Measurements from ENCODE around the gene CPLANE1.
"Not testable (repeated sequence)": the region's sequence is repeated elsewhere in the genome, so short reads cannot be mapped to it uniquely, and the experiment has no call there.

CPLANE1 gene

DNA sequence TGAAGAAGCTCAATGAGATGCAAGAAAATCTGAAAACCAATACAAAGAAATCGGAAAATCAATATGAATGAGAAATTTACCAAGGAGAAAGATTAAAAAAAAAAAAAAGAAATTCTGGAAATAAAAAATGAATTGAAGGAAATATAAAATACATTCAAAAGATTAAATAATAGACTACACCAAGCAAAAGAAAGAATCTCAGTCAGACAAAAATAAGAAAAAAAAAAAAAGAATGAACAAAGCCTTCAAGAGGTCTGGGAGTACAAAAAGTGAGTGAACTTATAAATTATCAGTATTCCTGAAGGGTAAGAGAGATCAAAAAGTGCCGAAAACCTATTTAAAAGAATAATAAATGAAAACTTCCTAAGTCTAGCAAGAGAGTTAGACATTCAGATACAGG, 14.9 kb downstream of the CPLANE1 start:
- H3K27me3 Mint-ChIP-seq = no peaks in the 10 kb centered on the region
- peaks cover 15% of the 10 kb centered on the region for H3K36me3 Mint-ChIP-seq (ENCODE audit: insufficient read depth)
- no peak for ATAC-seq (replicated peaks; ENCODE audit: extremely low read depth, poor library complexity, severe bottlenecking)

GRCh38 chr5:37226377-37226776, 22.8 kb downstream of the CPLANE1 start:
- no peaks in the 10 kb centered on the region for H3K9me3 Mint-ChIP-seq

More for the DNA sequence above, 14.9 kb downstream of the CPLANE1 start:
- DNase-seq (ENCODE audit: low spot score in 2 of 2) = no peak
- no peak overlapping the region for H3K27ac Mint-ChIP-seq (ENCODE audit: low read depth)
- H3K4me1 Mint-ChIP-seq = no peaks in the 10 kb centered on the region
- peaks cover 9% of the 10 kb centered on the region for H3K9me3 Mint-ChIP-seq
- H3K4me3 Mint-ChIP-seq = no peak overlapping the region

GRCh38 chr5:37222181-37222580, 27.0 kb downstream of the CPLANE1 start:
- no peaks in the 10 kb centered on the region for H3K4me1 Mint-ChIP-seq
- H3K27ac Mint-ChIP-seq (ENCODE audit: low read depth) = no peak overlapping the region
- H3K36me3 Mint-ChIP-seq (ENCODE audit: insufficient read depth) = peaks cover 17% of the 10 kb centered on the region
- no peak overlapping the region for H3K4me3 Mint-ChIP-seq
- H3K9me3 Mint-ChIP-seq = no peaks in the 10 kb centered on the region
- DNase-seq (ENCODE audit: low spot score in 2 of 2) (no peak), ATAC-seq (replicated peaks; ENCODE audit: extremely low read depth, poor library complexity, severe bottlenecking) (no peak)
- H3K27me3 Mint-ChIP-seq = no peaks in the 10 kb centered on the region

More at GRCh38 chr5:37226377-37226776, 22.8 kb downstream of the CPLANE1 start:
- Mint-ChIP-seq H3K27ac (ENCODE audit: low read depth) (no peak overlapping the region), H3K36me3 (ENCODE audit: insufficient read depth) (peaks cover 21% of the 10 kb centered on the region), H3K4me1 (no peaks in the 10 kb centered on the region), H3K4me3 (no peak overlapping the region), H3K27me3 (no peaks in the 10 kb centered on the region)
- ATAC-seq (replicated peaks; ENCODE audit: extremely low read depth, poor library complexity, severe bottlenecking) = no peak
- DNase-seq (ENCODE audit: low spot score in 2 of 2) = no peak

DNA sequence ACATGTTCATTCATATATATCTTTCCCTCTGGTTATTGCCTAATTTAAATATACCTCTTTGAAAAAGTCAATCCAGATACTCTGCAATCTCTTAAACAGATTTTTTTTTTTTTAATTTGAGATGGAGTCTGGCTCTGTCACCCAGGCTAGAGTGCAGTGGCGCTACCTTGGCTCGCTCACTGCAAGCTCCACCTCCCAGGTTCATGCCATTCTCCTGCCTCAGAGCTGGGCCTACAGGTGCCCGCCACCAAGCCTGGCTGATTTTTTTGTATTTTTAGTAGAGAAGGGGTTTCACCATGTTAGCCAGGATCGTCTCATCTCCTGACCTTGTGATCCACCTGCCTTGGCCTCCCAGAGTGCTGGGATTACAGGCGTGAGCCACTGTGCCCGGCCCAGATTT, 28.8 kb downstream of the CPLANE1 start:
- not testable (repeated sequence) for H3K4me1 Mint-ChIP-seq; H3K27ac Mint-ChIP-seq (ENCODE audit: low read depth); H3K9me3 Mint-ChIP-seq; H3K27me3 Mint-ChIP-seq; DNase-seq (ENCODE audit: low spot score in 2 of 2); ATAC-seq (replicated peaks; ENCODE audit: extremely low read depth, poor library complexity, severe bottlenecking); H3K4me3 Mint-ChIP-seq
- peaks cover 12% of the 10 kb centered on the region for H3K36me3 Mint-ChIP-seq (ENCODE audit: insufficient read depth)

DNA sequence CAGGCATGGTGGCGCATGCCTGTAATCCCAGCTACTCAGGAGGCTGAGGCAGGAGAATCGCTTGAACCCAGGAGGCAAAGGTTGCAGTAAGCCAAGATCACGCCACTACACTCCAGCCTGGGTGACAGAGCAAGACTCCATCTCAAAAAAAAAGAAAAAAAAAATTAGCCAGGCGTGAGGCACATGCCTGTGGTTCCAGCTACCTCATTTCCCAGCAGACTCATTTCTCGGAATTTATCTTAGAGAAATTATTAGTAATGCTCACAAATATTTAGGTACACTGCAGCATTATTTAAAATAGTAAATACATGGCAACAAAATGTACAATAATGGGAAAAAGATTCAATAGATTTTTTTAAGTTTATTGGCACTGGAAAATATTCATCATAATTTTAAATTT, 29.8 kb downstream of the CPLANE1 start:
- not testable (repeated sequence) for H3K27me3 Mint-ChIP-seq; H3K27ac Mint-ChIP-seq (ENCODE audit: low read depth); ATAC-seq (replicated peaks; ENCODE audit: extremely low read depth, poor library complexity, severe bottlenecking); H3K4me3 Mint-ChIP-seq; H3K4me1 Mint-ChIP-seq; DNase-seq (ENCODE audit: low spot score in 2 of 2); H3K9me3 Mint-ChIP-seq
- peaks cover 10% of the 10 kb centered on the region for H3K36me3 Mint-ChIP-seq (ENCODE audit: insufficient read depth)

DNA sequence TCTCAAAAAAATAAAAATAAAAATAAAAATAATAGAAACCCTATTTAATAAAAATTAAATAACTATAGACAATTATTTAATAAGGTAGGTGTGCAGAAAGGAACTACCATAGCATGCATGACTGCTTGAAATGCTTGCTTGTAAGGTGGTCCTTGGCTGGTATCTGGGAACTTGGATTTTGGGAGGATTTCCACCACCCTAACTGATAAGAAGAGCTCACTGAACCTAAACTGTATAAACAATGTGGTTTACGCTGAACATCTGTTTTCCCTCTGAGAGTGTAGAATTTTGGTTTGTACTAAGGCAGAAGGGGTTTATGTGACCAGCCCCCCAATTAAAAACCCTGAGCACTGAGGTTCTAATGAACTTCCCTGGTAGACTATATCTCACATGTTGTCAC, 31.2 kb downstream of the CPLANE1 start:
- Mint-ChIP-seq H3K36me3 (ENCODE audit: insufficient read depth) (peaks cover 9% of the 10 kb centered on the region), H3K4me1 (peaks cover 8% of the 10 kb centered on the region), H3K27me3 (no peaks in the 10 kb centered on the region), H3K9me3 (no peaks in the 10 kb centered on the region), H3K4me3 (no peak overlapping the region), H3K27ac (ENCODE audit: low read depth) (no peak overlapping the region)
- DNase-seq (ENCODE audit: low spot score in 2 of 2) = no peak
- no peak for ATAC-seq (replicated peaks; ENCODE audit: extremely low read depth, poor library complexity, severe bottlenecking)

GRCh38 chr5:37214550-37214949, 34.6 kb downstream of the CPLANE1 start:
- no peak overlapping the region for H3K27ac Mint-ChIP-seq (ENCODE audit: low read depth)
- peak overlapping the region; percentile 21 for H3K4me3 Mint-ChIP-seq
- H3K36me3 Mint-ChIP-seq (ENCODE audit: insufficient read depth) = peaks cover 10% of the 10 kb centered on the region
- peaks cover 8% of the 10 kb centered on the region for H3K4me1 Mint-ChIP-seq
- no peaks in the 10 kb centered on the region for H3K9me3 Mint-ChIP-seq
- ATAC-seq (replicated peaks; ENCODE audit: extremely low read depth, poor library complexity, severe bottlenecking) (peak; percentile 43), DNase-seq (ENCODE audit: low spot score in 2 of 2) (no peak)
- no peaks in the 10 kb centered on the region for H3K27me3 Mint-ChIP-seq

DNA sequence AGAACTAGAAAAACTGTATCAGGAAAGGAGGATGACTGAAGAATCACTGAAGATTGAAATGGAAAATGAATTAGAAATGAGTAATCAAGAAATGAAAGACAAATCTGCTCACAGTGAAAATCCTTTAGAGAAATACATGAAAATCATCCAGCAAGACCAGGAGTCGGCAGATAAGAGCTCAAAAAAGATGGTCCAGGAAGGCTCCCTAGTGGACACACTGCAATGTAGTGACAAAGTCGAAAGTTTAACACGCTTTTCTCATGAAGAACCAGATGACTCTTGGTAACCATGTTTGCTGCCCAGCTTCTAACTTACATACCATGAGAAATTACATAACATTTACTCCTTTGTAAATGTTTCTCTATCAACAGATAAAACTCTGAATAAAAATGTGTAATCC, 37.1 kb downstream of the CPLANE1 start:
- H3K4me3 Mint-ChIP-seq = no peak overlapping the region
- H3K27ac Mint-ChIP-seq (ENCODE audit: low read depth) = no peak overlapping the region
- DNase-seq (ENCODE audit: low spot score in 2 of 2) = no peak
- no peaks in the 10 kb centered on the region for H3K9me3 Mint-ChIP-seq
- H3K4me1 Mint-ChIP-seq = peaks cover 8% of the 10 kb centered on the region
- no peaks in the 10 kb centered on the region for H3K27me3 Mint-ChIP-seq
- ATAC-seq (replicated peaks; ENCODE audit: extremely low read depth, poor library complexity, severe bottlenecking) = no peak
- peaks cover 6% of the 10 kb centered on the region for H3K36me3 Mint-ChIP-seq (ENCODE audit: insufficient read depth)

GRCh38 chr5:37211661-37212060, 37.5 kb downstream of the CPLANE1 start:
- Mint-ChIP-seq H3K4me1 (peaks cover 8% of the 10 kb centered on the region), H3K4me3 (no peak overlapping the region), H3K36me3 (ENCODE audit: insufficient read depth) (peaks cover 6% of the 10 kb centered on the region), H3K27me3 (no peaks in the 10 kb centered on the region), H3K27ac (ENCODE audit: low read depth) (no peak overlapping the region), H3K9me3 (no peaks in the 10 kb centered on the region)
- DNase-seq (ENCODE audit: low spot score in 2 of 2) (no peak), ATAC-seq (replicated peaks; ENCODE audit: extremely low read depth, poor library complexity, severe bottlenecking) (no peak)

DNA sequence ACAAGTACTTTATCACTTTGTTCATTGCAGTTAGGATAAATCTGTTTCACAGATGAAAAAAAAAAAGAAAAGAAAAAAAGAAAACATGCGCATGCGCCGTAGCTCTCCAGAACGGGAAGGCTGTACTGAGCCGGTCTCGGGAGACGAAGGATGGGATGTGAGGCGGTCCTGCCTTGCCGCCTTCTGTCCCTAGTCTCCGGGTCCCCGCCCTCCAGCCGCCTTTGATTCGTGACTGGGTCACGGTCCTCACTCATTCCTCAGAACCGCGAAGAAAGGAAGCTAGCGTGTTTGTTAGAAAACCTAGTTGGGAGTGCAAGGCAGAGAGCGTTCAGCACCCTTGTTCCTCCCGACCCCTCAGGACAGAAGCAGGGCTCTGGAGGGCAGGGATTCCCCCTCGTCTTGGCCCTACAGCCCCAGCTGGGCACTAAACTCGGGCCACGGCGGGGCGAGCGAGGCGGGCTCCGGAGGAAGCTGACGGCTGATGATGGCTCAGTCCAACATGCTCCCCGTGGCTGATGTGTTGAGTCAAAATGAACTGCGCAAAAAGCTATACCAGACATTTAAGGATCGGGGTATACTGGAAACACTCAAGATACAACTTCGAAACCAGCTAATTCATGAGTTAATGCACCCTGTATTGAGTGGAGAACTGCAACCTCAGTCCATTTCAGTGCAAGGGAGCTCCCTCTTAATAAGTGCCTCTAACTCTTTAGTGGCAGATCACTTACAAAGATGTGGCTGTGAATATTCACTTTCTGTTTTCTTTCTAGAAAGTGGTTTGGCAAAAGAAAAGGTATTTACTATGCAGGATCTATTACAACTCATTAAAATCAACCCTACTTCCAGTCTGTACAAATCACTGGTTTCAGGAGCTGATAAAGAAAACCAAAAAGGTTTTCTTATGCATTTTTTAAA, 40.0 kb downstream of the CPLANE1 start:
- ATAC-seq (replicated peaks; ENCODE audit: extremely low read depth, poor library complexity, severe bottlenecking) (peak; percentile 43), DNase-seq (ENCODE audit: low spot score in 2 of 2) (no peak)
- Mint-ChIP-seq H3K4me1 (peaks cover 1% of the 10 kb centered on the region), H3K27me3 (no peaks in the 10 kb centered on the region), H3K36me3 (ENCODE audit: insufficient read depth) (peaks cover 8% of the 10 kb centered on the region), H3K27ac (ENCODE audit: low read depth) (peak overlapping the region; percentile 35), H3K4me3 (peak overlapping the region; percentile 68), H3K9me3 (no peaks in the 10 kb centered on the region)

- H3K9me3 Mint-ChIP-seq = no peaks in the 10 kb centered on the region
- no peak overlapping the region for H3K27ac Mint-ChIP-seq (ENCODE audit: low read depth)
- no peak for DNase-seq (ENCODE audit: low spot score in 2 of 2)
- H3K4me1 Mint-ChIP-seq = no peaks in the 10 kb centered on the region
- peaks cover 10% of the 10 kb centered on the region for H3K36me3 Mint-ChIP-seq (ENCODE audit: insufficient read depth)
- no peaks in the 10 kb centered on the region for H3K27me3 Mint-ChIP-seq
- H3K4me3 Mint-ChIP-seq = no peak overlapping the region
- no peak for ATAC-seq (replicated peaks; ENCODE audit: extremely low read depth, poor library complexity, severe bottlenecking)
Observed at GRCh38 chr5:37207802-37208201, 41.4 kb downstream of the CPLANE1 start.

DNA sequence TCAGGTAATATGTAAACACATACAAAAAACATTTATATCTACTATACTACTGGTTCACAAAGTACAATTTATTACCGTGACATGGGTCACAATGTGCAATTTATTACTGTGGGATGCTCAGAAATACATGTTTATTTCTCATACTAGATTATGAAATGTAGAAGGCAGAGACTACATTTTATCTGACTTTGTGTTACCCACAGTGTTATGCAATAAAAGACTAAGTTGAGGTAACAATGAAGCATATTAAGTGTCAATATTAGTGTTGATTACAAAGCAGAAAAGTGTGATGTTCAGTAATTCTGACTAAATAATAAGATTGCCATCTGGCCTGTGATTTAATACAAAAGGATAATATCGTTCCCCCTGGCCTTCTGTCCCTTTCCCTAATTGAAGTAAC, 42.4 kb downstream of the CPLANE1 start:
- no peaks in the 10 kb centered on the region for H3K4me1 Mint-ChIP-seq
- no peaks in the 10 kb centered on the region for H3K9me3 Mint-ChIP-seq
- DNase-seq (ENCODE audit: low spot score in 2 of 2) = no peak
- no peak overlapping the region for H3K4me3 Mint-ChIP-seq
- peaks cover 10% of the 10 kb centered on the region for H3K36me3 Mint-ChIP-seq (ENCODE audit: insufficient read depth)
- no peak overlapping the region for H3K27ac Mint-ChIP-seq (ENCODE audit: low read depth)
- H3K27me3 Mint-ChIP-seq = no peaks in the 10 kb centered on the region
- no peak for ATAC-seq (replicated peaks; ENCODE audit: extremely low read depth, poor library complexity, severe bottlenecking)

GRCh38 chr5:37198842-37199241, 50.3 kb downstream of the CPLANE1 start:
- no peak for DNase-seq (ENCODE audit: low spot score in 2 of 2)
- H3K9me3 Mint-ChIP-seq = no peaks in the 10 kb centered on the region
- ATAC-seq (replicated peaks; ENCODE audit: extremely low read depth, poor library complexity, severe bottlenecking) = no peak
- H3K27ac Mint-ChIP-seq (ENCODE audit: low read depth) = peak overlapping the region; percentile 88
- H3K4me3 Mint-ChIP-seq = no peak overlapping the region
- H3K27me3 Mint-ChIP-seq = no peaks in the 10 kb centered on the region
- peaks cover 10% of the 10 kb centered on the region for H3K36me3 Mint-ChIP-seq (ENCODE audit: insufficient read depth)
- peaks cover 15% of the 10 kb centered on the region for H3K4me1 Mint-ChIP-seq

Data from central memory CD8-positive, alpha-beta T cell (primary cell).